ENCODE data around the gene TMEM11.

TMEM11 gene

DNA sequence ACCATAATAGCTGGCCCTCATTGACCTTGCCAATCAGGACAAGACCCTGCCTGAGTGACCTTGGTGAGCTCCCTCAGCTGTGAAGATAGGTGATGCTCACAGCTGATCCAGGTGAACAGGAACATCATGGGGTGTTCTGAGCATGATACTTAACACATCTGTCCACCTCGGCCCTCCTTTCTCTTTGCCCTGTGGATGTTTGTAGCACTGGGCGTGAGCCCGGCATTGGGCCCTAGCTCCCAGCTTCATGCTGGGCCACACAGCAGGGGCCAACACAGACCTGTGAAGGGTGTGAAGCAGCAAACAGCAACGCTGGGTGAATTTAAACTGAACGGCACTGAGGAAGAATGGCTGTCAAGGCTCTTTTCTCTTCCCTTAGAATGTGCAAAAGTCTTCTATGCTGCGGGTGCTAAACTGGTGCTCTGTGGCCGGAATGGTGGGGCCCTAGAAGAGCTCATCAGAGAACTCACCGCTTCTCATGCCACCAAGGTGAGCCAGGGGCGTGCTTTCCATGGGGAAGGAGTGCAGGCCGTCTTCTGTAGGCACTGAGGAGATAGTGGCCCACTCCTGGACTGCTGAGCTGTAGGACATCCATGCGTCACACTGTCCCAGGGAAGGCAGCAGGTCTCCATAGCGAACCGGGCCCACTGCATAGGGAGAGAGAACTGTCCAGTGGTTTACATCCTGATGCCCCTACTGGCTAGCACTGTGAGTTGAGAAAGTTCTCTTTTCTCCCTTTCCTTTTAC lies 35.9 kb downstream of the TMEM11 start:
- no peak for DNase-seq

DNA sequence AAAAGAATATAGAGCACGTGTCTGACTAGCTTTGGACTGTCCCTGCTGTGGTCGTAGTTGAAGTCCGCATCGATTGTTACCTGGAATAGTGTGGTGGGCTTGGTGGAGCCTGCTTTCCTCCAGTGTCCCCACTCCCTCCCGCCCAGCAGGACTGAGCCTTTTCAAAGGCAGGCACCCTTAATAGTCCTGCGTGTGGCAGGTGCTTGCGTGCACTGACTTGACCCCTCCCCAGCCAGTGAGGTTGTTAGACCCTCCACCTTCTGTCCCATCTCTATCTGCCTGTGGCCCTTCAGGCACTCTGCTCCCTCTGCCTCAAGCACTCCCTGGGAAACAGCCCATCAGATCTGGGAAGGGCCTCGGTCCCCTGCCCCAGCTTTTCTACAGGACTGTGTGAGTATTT lies 36.6 kb downstream of the TMEM11 start:
- DNase-seq = no peak

DNA sequence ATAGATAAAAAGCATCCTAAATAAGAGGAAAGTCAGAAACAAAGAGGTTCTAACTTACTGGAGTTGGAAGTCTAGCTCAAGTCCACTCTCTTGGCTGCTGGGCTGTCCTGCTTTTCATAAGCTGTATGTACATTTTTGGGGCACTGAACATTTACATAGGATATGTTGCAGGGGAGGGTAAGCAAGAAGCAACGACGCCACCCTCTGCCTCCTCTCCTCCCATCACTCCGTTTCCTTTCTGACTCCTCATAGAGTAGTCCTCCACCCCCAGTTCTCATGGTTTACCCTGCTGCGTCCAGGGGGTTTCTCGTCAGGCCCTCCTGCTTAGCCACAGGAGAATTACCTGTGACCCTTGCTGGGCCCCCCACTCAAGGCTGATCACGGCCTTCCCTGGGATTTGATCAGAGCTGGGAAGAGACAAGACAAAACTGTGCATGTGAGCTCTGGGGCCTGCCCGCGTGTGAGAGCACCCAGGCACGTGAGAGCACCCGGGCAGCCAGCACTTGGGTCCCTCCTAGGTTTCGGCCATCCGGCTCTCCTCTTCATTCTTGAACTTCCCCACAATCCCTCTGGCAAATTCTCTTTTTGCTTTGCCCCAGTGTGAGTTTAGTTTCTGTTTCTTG lies 37.1 kb downstream of the TMEM11 start:
- DNase-seq = no peak

DNA sequence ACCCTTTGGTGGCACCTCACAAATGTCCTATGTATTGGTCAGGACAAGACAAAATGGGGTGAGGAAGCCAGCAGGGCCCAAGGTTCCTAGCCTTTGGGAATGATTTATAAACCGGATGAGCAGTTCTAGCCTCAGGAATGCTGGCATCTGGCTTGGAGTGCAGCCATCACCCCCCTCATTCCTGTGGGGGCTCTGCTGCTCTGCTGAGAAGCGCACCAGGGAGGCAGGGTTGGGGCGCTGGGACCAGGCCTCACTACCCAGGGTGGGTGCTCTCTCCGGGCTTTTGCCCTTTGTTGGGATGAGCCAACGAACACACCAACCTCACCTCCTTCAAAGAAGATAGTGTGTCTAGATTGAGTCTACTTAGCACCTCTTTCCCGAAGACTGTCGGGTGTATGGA lies 39.2 kb downstream of the TMEM11 start:
- DNase-seq = no peak

DNA sequence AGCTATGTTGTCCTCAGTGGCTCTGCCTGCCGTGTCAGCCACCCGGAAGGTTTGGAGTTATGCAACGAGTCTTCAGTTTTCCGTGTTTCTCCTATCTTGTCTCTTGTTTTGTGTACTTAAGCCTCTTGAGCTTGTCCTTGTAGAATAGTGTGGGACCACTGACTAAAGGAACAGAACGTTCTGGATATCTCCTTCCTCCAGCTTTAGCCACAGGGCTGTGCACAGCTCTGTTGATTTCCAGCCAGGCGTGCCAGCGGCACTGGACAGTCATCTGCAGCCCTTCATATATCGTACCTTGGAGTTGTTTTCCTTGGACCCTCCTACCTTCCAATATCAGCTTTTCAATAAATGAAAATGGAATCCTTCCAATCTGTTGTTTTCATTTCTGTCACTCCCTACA lies 39.8 kb downstream of the TMEM11 start:
- no peak for DNase-seq

DNA sequence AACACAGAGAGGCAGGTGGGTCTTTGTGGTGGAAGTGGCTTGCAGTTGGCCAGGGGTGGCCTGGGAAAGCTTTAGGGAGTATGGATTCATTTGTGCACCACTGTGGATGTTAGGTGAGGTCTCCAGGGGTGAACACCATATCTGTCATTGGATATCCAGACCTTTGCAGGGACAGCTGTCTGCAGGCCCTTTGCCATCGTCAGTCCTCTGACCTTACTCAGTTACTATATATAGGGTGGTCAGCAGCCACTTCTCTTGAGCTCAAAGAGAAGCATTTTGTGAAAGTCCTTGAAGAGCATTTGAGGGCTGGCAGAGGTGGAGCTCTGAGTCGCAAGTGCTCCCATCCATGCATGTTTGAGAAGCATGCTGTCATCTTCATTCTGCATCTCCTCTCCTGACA lies 40.4 kb downstream of the TMEM11 start:
- no peak for DNase-seq

DNA sequence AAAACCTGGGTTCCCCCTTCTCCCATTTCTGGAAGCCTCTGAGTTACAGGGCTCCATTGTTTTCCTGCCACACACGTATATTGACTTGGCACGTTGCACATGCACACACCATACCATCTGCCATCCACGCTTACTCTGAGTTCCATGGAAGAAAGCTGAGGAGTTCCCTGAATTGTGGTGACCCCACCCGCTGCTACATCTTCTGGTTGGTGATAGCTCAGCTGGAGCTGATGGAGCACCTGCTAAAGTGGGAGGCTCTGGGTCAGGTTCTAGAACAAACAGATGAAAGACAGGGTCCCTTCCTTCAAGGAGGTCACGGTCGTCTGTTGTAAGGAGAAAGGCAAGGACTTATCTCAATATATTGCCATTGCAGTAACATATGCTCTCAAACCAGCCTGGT lies 41.1 kb downstream of the TMEM11 start:
- no peak for DNase-seq

DNA sequence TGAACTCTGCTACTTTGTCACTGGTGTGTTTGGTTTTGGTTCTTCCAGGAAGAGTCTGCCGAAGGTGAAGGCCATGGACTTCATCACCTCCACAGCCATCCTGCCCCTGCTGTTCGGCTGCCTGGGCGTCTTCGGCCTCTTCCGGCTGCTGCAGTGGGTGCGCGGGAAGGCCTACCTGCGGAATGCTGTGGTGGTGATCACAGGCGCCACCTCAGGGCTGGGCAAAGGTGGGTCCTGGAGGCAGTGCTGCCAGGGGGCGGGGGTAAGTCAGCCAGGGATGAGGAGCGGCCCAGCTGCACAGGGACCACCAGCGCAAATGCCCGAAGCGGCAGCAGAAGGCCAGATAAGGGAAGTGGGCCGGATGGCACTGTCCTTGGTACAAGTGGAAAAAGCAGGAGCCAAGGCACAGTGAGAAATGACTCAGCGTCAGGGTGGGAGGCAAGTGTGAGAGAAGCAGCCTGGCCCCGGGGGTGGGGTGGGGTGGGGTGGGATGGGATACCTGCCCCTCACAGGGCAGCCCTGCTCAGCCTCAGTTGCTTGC lies 41.9 kb downstream of the TMEM11 start:
- DNase-seq = no peak

DNA sequence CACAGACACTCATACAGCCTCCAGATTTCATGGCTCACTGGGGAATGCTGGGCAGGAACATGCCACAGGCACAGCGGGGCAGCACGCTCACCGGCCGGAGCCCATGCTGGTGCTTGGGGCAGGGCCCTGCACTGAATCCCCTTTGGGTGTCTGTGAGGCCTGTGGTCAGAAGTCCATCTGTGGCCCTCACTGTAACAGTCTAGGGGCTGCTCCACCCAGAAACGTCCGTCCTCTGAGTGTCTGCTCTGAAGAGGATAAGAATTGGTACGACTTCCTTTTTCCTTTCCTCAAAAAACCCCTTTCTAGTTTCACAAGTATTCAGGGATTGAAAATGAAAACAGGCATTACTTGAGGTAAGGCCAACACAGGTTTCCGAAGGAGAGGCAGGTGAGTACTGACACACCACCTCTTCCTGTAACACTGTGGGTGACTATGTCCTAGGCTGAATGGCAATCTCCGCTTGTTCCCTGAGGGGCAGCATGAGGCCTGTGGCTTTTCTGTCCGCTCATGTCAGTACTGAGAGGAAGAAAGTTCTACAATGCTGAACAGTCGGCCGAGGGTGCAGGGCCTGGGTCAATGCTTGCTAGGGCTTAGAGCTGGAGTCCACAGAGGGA lies 42.5 kb downstream of the TMEM11 start:
- DNase-seq = no peak

DNA sequence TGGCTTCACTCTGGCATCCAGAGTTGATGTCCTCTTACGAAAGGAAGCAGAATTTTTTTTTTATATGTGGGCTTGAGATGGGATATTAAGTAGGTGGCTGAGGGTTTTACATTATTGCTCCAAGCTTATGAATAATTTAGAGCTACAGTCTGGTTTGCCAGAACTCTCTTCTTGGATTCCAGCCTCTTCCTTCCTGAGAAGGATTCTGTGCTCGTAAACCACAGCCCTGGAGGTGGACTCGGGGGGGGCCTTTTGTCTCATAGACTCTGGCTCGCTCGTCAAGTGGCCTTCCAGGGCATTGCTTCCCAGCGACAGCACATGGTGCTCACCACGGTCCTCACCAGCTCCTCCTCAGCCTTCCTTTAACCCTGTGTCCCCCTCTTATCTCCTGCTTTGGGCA lies 43.2 kb downstream of the TMEM11 start:
- no peak for DNase-seq

DNA sequence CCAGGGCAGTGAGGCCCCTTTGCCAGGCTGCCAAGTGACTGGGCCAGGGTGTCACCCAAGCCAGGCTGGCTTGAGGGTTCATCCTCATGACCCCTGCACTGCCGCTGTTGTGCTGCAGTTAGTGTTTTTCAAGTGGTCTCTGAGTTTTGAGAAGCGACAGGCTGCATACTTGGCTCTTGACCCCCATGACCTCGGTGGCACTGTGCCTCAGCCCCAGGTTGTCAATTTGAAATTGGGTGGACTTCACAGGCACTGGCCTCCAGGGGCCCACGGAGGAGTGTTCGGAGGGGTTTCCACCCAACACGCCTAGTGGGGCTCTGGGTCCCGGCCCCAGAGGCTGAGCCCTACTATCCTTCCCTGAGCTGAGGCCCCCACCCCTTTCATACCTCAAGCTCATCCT lies 44.5 kb downstream of the TMEM11 start:
- no peak for DNase-seq

DNA sequence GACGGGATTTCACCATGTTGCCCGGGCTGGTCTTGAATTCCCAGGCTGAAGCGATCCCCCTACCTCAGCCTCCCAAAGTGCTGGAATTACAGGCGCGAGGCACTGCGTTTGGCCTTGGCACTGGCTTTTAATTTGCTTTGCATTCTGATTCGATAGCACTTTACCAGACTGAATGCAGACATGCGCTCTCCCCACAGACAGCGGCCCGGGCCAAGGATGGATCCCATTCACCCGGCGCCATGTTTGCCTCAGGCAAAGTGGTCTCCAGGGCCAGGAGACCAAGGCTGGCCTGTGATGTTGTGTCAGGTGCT lies 45.5 kb downstream of the TMEM11 start:
- no peak for DNase-seq

DNA sequence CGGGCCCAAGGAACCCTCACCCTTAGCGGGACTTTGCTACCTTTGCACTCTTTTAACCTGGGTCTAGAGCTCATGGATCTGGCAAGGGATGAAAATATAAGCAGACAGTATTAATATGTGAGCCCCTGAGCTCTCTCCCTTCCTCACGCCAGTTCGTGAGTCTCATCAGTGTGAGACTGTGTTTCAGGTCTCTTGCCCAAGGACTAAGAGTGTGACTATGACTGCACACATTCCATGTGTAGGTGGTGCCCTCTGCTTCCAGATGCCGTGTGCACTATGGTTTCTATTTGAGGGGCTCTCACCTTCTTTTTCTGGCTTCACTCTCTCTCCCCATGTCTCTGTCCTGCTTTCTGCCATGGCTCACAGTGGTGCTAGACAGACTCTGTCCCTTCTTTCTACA lies 46.7 kb downstream of the TMEM11 start:
- DNase-seq = no peak

DNA sequence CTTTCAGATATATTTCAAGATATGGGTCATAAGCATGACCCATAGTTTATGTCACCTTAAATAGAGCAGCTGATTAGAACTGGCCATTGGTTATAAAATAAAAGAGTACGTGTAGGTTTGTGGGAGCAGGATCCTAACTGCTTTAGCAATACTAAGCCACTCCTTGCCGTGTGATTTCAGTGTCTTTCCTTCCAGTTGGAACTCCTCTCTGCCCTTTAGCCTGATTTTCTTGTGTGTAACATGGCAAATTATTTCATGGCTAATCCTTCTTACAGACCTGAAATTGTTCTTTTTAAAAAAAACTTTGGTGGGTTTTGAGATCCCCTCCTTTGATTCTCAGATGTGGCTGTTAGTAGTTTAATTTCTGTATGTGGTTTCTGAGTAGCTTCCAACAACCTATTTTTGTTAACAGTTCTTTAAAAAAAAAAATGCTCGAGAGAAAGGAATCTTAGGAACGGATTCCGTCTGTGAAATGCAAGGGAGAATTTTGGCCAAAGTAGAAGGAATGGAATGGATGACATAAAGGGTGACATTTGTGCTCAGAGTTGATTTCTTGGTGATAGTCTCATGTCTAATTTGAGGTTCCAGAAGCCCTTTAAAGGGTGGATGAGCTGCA lies 47.3 kb downstream of the TMEM11 start:
- DNase-seq = no peak

DNA sequence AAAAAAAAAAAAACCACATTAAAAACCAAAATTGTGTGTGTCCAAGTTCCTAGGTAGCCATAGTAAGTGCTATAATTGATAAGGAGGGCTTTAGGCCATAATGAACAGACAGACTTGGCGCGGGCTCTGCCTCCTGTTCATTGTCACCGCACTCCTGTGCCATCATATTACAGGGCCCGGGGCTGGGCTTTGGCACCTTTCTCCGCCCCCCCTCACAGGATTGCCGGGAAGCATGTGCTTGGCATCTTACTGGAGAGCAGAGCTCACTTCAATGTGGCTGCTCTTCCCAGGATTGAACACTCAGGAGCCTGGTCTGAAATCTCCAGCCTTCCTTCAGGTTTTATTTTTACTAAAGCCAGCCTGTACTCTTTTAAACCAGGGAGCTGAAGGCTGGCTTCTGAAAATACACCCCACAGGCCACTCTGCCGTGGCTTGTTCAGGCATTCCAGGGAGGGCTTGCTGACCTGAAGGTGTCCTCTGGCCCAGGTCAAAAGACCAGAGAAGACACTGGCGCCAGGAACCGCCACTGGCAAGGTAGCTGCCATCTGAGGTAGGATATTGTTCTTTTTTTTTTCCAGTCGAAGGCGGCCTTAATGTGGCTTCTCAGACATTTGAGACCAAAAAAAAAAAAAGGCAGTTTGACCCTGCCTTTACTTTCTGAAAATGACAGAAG lies 47.9 kb downstream of the TMEM11 start:
- no peak for DNase-seq

DNA sequence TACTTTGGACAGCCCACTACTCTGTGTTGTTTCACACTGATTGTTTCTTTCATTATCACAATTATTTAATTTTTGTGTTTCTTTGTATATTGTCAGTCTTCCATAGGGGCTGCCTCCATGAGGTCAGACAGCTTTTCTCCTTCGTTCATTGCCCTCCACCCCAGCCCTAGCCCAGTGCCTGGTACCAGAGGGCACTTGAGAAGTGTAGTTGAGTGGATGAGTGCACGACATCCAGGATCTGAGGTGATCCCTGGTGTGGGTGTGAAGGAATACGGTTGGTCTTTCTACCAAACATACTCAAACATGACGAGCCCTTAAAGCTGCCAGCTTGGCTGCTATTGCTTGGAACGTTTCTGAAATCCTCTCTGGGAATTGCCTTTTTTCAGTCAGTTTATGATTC lies 49.3 kb downstream of the TMEM11 start:
- no peak for DNase-seq

DNA sequence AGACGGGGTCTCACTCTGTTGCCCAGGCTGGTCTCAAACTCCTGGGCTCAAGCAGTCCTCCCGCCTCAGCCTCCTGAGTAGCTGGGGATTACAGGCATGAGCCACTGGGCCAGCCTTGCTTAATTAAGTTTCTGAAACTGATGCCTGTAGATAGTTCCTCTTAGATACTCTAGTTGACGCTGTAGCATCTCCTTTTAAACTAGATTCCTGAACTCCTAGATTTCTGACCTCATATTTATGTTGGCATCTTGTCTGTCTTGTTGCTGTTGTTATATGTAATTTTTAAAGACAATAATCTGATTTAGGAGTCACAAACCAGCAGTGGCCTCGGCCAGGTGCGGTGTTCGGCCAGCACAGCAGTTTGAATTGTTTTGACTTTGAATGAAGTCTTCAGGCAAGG lies 49.7 kb downstream of the TMEM11 start:
- DNase-seq = no peak

DNA sequence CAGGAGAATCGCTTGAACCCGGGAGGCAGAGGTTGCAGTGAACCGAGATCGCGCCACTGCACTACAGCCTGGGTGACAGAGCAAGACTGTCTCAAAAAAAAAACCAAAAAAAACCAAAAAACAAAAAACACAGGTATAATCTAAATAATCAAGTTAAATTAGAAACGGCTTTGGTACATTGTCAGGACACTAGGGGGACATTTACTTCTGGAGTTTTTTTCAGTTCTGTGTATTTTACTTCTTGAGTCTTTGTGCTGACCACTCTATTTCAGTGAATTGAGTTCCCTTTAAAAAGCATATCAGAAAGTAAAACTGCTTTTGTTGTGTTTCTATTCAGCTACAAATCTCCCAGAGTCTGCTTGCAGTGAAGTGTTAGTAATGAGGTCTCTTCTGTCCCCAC lies 50.9 kb downstream of the TMEM11 start:
- DNase-seq = no peak

DNA sequence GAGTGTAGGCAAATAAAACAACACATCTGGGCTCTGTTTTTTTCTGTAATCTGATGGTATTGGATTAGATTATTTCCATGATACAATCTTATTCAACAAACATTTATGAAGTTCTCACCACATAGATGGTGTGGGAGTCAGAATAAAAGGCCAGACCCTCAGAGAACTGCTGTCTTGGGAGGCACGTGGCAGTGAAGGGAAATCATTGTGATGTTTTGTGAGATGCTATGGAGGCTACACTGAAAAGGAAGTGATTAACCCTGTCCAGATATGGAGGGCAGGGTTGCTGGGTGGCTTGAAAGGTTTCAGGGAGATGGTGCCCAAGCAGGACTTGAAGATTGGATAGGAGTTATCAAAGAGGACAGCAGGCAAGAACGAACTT lies 51.6 kb downstream of the TMEM11 start:
- no peak for DNase-seq

DNA sequence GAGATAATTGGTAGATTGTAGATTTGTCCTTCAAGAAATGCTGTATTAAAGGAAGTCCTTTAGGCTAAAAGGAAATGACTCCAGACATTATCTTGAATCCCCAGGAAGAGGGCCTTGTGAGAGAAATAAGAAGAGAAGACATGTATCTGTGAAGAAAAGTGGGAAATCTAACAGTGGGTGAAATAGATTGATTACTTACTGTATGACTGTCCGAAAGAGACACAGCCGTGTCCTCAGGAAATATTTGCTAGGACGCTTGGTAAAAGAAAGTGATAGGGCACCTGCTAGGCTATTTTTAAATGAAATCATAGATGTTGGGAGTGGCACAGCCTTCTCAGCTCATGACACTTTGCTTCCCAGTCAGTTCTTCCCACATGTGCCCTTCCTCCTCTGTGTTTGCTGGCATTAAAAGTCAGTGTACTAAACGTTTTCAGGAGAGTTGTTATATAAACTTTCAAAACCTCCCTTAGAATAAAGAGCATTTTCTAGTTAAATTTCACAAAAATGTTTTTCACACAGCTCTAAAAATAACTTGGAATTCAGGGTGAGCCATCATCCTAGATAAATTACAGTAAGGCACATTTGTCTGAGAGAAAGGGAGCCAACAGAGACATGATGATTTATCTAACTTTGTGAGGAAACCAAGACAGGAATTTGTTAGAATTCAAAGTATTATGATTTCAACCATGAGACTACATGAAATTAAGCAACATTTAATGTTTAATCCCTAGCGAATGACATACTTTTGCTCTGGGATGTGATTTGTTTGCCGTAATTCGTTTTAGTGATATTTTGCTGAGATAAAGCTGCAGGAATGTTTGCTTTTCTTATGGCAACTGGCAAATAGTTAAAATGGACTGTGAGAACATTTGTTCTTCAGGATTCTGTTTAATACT lies 52.2 kb downstream of the TMEM11 start:
- DNase-seq = no peak

DNA sequence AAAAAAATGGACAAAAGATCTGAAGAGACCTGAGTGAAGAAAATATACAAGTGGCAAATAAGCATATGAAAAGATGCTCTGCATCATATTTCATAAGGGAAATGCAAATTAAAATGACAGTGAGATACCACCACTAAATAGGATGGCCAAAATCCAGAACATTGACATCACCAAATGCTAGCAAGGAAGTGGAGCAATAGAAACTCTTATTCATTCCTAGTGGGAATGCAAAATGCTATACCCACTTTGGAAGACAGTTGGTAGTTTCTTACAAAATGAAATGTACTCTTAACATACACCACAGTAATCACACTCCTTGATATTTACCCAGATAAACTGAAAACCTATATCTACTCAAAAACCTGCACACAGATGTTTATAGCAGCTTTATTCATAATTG lies 53.6 kb downstream of the TMEM11 start:
- DNase-seq = no peak

DNA sequence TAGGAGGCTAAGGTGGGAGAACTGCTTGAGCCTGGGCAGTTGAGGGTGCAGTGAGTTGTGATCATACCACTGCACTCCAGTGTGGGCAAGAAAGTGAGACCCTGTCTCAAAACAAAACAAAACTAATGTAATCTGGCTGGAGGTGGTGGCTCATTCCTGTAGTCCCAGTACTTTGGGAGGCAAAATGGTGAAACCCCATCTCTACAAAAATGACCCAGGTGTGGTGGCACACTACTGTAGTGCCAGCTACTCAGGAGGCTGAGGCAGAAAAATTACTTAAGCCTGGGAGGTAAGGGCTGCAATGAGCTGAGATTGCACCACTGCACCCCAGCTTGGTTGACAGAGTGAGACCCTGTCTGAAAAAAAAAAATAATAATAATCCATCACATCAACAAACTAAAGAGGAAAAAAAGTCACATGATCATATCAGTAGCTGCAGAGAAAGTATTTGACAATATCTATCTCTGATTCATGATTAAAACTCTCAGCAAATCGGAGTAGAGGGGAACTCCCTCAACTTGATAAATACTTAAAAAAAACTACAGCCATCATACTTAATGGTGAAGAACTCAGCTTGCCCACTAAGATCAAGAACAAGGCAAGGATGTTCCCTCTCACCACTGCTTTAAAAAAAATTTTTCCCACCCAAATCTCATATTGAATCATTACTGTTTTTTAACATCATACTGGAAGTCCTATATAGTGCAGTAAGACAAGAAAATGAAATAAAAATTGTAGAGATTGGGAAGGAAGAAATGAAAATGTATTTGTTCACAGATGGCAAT lies 56.2 kb downstream of the TMEM11 start:
- no peak for DNase-seq

All from activated gamma-delta T cell treated with Interleukin-2 at 50 U/mL for 16 hours (primary cell).